ENCODE data around the gene RAB24.

Gene RAB24

DNA sequence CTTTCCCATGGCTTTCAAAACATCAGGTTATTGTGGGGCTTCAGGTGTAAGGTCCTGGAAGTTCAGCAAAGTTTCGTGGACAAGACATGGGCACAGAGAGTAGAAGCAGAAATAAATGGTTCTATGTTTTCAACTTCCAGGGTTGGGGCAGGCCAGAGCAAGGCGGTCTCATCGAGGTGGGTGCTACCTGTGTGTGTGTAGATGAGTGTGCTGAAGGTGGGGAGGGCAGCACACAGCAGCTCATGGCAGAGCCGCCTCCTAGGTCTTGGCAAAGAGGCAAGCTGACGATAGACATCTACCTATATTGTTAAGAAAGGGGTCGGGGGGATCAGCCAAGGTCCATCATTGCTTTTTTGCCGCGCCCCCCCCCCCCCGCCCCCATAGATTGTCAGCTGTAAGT, 3.8 kb downstream of the RAB24 start:
- no peak overlapping the region for H3K4me3 ChIP-seq (ENCODE audit: low read length)
- TF ChIP-seq, protein P1, sequence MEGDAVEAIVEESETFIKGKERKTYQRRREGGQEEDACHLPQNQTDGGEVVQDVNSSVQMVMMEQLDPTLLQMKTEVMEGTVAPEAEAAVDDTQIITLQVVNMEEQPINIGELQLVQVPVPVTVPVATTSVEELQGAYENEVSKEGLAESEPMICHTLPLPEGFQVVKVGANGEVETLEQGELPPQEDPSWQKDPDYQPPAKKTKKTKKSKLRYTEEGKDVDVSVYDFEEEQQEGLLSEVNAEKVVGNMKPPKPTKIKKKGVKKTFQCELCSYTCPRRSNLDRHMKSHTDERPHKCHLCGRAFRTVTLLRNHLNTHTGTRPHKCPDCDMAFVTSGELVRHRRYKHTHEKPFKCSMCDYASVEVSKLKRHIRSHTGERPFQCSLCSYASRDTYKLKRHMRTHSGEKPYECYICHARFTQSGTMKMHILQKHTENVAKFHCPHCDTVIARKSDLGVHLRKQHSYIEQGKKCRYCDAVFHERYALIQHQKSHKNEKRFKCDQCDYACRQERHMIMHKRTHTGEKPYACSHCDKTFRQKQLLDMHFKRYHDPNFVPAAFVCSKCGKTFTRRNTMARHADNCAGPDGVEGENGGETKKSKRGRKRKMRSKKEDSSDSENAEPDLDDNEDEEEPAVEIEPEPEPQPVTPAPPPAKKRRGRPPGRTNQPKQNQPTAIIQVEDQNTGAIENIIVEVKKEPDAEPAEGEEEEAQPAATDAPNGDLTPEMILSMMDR (conservative IDR thresholded peaks at IDR 0.05; ENCODE audit: low read depth, low read length): no peak
- no peak for DNase-seq (ENCODE audit: low read depth)

DNA sequence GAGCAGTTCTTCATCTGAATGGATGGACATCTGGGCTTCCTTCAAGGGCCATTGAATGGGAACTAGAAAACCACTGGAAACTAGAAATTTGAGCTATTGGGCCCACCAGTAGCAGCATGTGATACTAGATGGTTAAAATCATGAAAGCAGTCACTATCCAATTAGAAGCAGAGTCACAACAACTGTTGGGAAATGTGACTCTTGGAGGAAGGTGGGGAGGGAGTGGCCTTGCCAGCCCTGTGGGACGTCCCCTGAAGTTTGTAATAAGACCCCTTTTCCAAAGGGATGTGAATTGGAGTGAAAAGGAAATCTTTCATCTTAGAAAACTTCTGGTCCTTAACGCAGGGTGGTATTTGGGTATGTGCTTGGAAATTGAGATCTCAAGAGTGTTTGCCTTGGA, 5.6 kb downstream of the RAB24 start:
- H3K4me3 ChIP-seq (ENCODE audit: low read length): no peak overlapping the region
- TF ChIP-seq, protein P1 (conservative IDR thresholded peaks at IDR 0.05; ENCODE audit: low read depth, low read length): no peak
- DNase-seq (ENCODE audit: low read depth): no peak

DNA sequence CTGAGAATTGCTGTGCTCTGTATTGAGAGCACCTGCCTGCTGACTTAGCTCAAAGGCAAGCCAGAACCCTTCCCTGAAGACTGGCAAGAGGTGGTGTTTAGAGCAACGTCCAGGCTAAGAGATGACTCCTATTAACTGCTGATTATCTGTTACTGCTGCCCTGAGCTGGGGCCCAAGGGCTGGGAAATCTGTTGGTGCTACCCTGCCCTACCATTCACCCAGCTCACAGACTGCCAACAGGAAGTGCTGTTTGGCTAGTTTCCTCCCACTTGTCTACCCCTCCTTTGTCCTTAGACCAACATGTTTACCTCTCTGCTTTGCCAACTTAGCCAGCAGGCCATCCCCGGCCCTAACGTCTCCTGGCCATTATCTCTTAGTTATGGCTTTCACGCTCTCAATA, 6.9 kb downstream of the RAB24 start:
- DNase-seq (ENCODE audit: low read depth): no peak
- TF ChIP-seq, protein P1 (conservative IDR thresholded peaks at IDR 0.05; ENCODE audit: low read depth, low read length): no peak
- no peak overlapping the region for H3K4me3 ChIP-seq (ENCODE audit: low read length)

DNA sequence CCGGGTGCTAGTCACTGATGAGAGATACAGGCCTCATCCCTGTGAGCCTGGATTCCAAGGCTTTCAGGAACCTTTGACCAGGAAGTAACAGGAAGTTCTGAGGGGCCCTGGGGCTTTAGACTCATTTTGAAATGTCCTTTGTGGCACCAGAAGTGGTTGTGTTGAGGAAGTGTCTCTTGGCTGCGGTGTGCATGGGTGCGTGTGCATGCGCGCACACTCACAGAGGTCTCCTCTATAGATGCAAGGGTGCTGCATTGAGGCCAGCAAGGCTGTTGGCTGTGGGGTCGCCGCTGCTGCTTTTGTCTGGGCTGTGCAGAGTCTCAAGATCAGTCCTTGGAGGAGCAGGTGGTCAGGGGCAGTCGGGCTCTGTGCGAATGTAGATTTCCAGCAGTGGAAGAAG, 7.6 kb downstream of the RAB24 start:
- no peak for DNase-seq (ENCODE audit: low read depth)
- TF ChIP-seq, protein P1 (conservative IDR thresholded peaks at IDR 0.05; ENCODE audit: low read depth, low read length): no peak
- H3K4me3 ChIP-seq (ENCODE audit: low read length): no peak overlapping the region

DNA sequence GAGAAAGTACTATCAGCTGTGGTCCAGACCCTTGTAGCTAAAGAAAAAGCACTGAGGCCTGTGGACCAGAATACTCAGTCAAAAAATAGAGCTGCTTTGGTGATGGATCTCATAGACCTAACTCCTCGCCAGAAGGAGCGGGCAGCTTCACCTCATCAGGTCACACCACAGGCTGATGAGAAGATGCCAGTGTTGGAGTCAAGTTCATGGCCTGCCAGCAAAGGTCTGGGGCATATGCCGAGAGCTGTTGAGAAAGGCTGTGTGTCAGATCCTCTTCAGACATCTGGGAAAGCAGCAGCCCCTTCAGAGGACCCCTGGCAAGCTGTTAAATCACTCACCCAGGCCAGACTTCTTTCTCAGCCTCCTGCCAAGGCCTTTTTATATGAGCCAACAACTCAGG, 8.9 kb downstream of the RAB24 start:
- no peak overlapping the region for H3K4me3 ChIP-seq (ENCODE audit: low read length)
- TF ChIP-seq, protein P1 (conservative IDR thresholded peaks at IDR 0.05; ENCODE audit: low read depth, low read length): no peak
- no peak for DNase-seq (ENCODE audit: low read depth)

DNA sequence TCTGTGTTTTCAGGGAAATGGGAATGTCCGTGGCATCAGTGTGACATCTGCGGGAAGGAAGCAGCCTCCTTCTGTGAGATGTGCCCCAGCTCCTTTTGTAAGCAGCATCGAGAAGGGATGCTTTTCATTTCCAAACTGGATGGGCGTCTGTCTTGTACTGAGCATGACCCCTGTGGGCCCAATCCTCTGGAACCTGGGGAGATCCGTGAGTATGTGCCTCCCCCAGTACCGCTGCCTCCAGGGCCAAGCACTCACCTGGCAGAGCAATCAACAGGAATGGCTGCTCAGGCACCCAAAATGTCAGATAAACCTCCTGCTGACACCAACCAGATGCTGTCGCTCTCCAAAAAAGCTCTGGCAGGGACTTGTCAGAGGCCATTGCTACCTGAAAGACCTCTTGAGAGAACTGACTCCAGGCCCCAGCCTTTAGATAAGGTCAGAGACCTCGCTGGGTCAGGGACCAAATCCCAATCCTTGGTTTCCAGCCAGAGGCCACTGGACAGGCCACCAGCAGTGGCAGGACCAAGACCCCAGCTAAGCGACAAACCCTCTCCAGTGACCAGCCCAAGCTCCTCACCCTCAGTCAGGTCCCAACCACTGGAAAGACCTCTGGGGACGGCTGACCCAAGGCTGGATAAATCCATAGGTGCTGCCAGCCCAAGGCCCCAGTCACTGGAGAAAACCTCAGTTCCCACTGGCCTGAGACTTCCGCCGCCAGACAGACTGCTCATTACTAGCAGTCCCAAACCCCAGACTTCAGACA, 9.5 kb downstream of the RAB24 start:
- TF ChIP-seq, protein P1 (conservative IDR thresholded peaks at IDR 0.05; ENCODE audit: low read depth, low read length): no peak
- DNase-seq (ENCODE audit: low read depth): no peak
- no peak overlapping the region for H3K4me3 ChIP-seq (ENCODE audit: low read length)

DNA sequence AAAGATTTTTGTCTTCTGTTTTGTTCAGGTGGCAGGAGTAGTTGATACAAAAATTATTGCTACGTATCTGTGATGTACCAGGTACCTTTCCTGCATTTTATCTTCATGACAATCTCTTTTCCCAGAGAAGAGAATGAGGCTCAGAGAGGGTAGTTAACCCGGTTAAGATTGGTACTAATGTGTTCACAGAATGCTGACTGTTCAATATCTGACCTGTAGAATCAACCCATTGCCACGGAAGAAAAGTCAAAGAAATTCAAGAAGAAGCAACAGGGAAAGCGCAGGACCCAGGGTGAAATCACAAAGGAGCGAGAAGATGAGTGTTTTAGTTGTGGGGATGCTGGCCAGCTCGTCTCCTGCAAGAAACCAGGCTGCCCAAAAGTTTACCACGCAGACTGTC, 11.8 kb downstream of the RAB24 start:
- H3K4me3 ChIP-seq (ENCODE audit: low read length): no peak overlapping the region
- DNase-seq (ENCODE audit: low read depth): no peak
- TF ChIP-seq, protein P1 (conservative IDR thresholded peaks at IDR 0.05; ENCODE audit: low read depth, low read length): no peak
